HG03520 (cell line): Measurements from ENCODE around the gene FANCC.

Experiments used
- ATAC-seq: cut with Tn5 transposase; IDR thresholded peaks from one replicate; pipeline ENCODE4 v1.9.1; 2021; ENCODE audit warnings: mild to moderate bottlenecking, moderate library complexity; ENCODE audit not compliant: unreplicated experiment

Gene FANCC

DNA sequence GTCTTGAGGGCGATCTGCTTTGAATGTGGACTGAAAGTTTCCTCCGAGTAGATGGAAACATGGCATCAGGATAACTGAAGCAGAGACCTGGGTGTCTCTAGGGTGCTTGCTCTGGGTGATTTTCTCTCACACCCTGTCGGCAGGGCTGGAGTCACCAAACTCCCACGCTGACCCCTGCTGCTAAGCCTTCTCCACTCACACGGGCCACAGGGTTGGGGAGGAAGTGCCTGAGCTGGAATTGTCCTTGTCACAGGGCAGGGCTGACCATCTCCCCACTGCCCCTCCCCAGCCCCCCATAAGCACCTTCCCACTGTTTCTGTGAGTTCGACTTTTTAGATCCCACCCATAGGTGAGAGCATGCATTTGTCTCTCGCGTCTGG is 212.9 kb downstream of the FANCC start:
- ATAC-seq, result no peak

DNA sequence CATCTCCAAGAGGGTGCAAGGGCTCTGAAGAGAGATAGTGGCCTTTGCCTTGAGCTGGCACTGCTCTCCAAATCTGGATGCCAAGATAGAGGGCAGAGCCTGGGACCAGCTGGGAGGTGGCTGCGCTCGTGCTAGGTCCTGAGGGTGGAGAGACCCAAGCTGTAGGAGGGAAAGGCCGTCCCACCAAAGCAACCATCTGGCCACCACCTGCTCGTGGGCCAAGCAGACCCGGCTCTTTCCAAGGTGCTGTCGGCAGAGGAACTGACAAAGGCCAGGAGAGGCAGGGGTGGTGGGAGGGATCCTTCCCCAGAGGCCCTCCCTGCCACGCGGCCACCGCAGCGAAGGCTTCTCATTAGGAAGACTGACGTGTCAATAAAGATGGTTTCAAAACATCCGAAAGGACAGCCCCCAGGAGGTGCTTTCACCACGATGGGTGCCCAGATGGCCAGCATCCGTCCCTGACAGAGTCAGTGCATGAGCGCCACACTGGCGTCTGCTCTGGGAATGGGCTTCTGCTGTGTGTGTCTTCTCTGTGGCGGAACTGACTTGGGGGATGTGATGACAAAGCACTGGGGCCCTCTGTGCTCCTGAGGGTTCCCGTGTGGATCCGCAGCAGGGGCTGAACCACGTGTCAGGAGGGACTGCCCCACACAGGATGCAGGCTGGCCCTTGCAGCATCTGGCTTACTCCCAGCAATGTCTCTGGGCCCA is 213.5 kb downstream of the FANCC start:
- ATAC-seq, result no peak

DNA sequence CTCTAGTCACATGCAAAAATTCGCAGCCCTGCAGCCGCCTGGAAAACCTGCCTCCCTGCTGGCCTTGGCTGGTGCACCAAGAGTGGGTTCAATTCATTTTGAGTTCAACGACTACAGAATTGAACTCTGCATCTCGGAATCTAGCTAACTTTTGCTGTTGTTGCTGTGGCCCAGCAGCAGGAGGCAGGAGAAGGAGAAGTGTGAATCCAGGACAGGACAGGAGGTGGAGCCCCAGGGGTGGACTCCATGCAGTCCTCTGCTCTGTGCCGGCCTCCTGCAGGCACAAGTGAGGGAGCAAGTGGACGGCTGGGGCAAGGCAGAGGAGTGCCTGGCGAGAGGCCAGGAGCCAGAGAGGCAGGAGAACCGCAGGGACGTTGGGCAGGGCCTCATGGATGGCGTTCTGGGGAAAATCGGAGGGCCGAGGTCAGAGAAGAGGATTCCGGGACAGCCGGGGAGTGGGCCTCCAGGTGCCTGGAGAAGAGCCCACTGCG is 214.2 kb downstream of the FANCC start:
- ATAC-seq, result no peak

DNA sequence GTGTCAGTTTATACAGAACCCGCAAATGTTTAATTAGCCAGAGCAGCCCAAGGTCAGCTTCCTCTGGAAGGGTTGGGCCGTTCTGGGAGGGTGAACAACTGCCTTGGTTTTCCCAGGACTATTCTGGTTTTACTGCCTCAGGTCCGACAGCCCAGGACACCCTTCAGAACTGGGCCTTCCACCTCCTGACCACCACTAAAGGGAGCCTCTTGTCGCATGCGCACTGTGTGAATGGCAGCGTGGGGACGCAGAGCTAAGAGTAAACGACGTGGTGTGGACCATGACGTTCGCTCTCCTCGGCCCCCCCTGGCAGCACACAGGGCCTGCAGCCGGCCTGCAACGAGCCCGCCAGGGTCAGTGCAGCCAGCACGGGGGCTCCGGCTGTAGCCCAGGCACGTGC is 214.9 kb downstream of the FANCC start:
- ATAC-seq, result no peak

DNA sequence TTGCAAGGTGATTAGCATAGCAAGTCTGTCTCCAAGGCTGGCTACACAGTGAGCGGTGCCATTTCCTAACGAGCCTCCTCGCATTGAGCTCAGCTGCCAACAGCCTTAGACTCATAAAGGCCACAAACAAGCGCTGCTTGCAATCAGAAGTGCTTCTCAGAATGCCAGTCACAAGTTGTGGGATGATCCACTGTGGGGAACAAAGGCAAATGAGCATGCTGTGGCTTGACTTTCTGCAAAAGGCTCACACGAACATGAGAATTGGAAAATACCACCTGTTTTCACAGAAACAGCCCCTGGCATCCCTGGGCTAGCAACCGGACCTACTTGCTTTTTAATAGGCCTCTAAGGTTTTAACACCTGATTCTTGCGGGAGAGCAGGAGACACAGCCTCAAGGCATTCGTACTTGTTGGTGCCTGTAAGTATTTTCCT is 215.5 kb downstream of the FANCC start:
- no peak for ATAC-seq

DNA sequence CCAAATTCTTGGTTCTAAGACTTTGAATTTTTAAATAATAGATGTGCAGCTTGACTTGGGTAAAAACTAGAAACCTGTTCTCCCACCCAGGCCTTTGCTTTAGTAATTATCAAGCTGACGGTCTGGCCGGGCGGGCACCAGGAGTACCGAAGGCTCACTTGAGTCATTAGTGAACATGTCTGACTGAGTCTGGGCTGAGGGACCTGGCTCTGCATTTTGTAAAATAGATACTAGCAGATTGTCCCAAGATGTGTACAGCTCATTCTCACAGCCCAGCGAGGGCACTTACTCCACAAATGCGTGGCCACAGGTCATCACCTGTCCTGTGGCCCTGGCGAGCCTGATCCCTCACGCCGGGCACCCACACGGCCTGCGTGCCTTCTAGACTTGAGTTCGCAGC is 216.2 kb downstream of the FANCC start:
- ATAC-seq, result no peak

DNA sequence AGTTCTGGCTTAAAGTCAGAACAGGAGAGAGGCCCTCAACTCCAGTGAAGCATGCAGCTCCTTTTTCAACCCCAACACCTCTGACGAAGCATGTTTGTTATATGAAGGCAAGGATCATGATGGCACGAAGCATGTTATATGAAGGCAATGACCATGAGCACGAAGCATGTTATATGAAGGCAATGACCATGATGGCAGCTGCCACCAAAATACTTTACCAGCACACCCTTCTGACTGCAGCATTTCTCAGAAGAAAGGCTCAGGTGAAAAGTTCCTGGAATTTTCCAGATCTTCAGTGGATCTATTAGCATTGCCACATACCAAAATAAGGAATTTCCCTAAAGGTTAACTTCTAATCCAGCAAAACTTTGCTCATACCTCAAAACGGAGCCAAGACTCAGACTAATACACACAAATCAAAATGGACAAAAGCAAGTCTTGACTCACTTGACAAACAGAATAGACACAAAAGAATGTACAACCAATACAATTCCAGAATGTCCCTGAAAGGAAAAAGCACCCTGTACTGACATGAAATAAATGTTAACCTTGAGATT is 217.4 kb downstream of the FANCC start:
- no peak for ATAC-seq

DNA sequence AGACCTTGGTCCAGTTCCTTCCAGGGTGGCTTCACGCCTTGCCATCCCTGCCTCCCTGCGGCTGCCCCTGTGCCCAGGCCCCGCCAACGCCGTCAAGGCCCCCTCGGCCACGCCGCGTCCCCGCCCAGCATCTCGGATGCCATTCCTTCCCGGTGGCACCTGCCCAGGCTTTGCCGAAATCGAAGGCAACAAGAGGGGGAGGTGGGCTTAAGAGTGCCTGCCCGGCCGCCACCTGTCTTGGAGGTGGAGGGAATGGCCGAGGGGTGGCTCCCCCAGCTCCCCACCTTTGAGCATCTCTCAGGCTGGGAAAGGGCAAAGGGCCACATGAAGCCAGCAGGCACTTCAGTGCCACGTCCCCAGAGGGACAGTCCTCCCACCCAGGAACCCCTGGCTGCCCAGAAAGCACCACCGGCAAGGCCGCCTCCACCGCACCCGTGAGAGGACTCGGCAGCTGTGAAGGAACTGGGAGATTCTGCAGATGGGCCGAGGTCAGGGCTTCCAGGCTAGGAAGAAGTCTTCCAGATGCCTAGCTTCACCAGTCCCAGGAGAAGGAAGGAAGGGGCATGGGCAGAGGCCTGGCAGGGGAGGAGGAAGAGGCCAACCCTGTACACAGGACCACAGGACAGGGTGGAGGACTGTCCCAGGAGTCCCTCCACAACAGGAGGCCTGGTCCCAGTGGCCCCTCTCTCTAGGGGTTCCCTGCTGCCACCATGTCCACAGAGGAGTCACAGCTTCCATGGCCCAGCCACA is 218.0 kb downstream of the FANCC start:
- ATAC-seq, result no peak

DNA sequence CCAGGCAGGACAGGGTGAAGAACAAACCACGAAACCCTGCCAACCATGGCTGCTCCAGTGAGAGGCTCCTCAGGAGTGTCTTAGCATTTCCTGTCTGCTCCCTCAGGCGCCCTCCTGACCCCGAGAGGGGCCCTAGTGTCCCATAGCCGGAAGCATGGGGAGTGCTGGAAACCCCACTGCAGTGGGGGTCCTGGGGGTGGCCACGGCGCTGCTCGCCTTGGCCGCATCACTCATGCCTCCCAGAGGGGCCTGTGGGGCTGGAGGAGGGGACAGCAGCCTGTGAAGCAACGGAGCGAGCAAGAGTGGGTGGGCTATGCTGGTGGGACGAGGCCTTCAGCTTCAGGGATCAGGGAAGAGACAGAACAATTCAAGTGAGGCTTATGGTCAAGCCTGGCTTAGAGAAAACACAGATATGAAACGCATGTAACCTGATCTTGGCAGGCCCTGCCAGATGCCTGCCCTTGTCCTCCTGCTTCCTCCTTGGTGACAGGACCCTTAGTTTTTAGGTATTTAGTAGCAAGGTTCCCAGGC is 219.1 kb downstream of the FANCC start:
- ATAC-seq, result no peak

DNA sequence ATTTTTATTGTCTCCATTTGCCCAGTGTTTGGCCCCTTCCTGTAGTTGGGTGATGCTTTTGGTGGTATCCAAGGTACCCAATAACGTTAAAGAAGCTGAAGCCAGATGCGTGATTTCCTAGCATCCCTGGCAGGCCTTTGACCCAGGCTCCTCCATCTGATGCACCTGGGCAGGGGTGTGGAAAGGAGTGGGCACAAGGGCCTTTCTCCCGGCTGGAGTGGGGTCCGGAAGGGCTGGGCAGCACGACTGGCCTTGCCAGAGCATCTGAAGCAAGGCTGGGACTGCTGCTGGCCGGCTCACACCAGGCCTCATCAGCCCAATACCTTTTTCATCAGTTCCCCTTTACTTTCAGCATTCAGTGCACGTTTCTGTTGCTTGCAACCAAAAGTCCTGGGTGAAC is 220.2 kb downstream of the FANCC start:
- no peak for ATAC-seq

DNA sequence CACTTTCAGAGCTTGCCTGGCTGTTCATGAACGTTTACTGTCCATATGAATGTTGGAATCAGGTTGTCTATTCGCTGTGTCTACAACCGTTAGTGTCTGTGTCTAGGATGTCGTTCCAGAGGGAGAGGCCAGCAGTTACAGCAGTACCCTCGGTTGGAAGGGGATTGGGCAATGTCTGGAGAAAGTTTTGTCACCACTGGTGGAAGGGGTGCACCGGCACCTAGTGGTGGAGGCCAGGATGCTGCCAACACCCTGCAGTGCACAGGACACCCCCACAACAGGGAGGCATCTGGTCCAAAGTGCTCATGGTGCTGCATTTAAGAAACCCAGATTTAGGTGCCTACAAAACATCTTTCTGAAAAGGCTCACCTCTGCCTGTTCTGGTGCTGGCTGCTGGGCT is 220.7 kb downstream of the FANCC start:
- no peak for ATAC-seq

DNA sequence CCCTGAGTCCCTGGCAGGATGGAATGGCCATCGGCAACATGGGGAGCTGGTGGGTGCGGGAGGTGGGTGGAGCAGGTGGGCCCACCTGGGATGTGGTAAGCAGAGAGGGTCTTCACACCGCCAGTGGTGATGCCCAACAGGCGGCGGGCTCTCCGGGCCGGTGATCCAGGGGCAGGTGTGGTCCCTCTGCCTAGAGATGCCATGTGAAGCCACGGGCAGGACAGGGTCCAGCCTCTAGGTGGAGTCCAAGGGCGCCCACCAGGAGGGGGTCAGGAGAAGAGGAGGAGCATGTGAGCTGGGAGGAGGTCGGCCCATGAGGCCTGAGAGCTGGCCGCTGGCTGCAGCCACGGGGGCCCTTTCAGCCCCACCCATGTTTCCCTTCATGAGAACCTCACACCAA is 221.1 kb downstream of the FANCC start:
- no peak for ATAC-seq

DNA sequence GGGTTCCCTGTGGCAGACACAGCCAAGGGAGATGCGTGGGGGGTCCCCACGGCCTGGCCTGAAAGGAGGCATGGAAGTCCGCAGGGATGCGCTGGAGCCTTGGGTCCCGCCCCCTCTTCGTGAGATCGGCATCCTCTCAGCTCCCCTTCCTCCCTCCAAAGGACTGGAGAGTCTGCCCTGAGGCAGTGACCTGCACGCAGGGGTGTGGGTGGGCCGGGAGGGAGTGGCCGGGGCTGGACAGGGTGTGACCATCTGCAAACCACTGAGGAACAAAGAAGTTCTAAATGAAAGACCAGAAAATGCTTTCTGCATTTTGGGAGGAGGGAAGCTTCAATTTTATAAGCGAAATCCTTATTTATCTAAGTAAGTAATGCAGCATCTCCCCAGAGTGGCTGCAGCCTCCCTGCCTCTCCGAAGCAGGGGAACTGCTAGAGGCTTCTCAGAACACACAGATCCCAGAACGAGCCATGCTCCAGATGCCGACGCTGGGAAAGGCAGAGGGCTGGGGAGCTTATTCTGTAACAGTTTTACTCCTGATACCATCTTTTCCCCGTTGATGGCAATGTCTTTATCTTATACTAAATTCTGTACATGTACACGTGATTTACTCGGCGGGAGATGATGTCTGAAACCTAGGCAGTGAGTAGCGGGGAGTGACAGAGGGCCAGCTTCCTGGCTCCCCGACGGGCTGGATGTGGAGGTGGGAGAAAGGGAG is 221.7 kb downstream of the FANCC start:
- no peak for ATAC-seq

DNA sequence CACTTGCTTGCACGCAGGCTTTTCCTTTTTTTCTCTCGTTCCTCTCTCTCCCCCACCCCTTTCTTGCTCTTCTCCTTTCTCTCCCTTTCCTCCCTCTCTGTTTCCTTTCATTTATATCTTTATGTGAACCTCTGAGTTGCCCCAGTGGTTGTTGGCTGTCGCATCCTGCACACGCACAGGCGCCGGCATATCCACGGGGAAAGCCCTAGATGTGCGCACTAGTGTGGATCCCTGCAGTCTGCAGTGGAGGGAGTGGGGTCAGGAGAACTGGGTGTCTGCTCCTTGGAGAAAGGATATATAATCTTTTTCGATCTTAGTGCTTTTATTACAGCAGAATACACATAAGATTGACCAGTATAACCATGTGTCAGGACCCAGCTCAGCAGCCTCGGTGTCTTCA is 223.5 kb downstream of the FANCC start:
- no peak for ATAC-seq

DNA sequence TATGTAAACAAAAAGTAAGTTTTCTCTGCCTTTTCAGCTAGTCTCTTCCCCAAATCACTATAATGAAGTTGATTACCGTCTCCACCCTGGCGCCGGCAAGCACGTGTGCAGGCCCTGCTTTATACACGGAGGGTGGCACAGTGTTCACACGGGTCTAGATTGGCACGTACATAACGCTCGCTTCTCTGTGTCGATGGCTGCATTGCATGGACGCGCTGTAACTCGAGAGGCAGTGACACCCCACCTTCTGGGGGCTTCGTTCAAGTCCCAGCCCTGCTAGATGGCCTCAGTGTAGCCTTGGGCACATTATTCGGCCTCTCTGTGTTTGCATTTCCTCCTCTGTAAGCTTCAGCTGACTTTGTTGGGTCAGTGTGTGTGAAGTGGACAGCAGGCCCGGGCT is 223.9 kb downstream of the FANCC start:
- ATAC-seq, result no peak

DNA sequence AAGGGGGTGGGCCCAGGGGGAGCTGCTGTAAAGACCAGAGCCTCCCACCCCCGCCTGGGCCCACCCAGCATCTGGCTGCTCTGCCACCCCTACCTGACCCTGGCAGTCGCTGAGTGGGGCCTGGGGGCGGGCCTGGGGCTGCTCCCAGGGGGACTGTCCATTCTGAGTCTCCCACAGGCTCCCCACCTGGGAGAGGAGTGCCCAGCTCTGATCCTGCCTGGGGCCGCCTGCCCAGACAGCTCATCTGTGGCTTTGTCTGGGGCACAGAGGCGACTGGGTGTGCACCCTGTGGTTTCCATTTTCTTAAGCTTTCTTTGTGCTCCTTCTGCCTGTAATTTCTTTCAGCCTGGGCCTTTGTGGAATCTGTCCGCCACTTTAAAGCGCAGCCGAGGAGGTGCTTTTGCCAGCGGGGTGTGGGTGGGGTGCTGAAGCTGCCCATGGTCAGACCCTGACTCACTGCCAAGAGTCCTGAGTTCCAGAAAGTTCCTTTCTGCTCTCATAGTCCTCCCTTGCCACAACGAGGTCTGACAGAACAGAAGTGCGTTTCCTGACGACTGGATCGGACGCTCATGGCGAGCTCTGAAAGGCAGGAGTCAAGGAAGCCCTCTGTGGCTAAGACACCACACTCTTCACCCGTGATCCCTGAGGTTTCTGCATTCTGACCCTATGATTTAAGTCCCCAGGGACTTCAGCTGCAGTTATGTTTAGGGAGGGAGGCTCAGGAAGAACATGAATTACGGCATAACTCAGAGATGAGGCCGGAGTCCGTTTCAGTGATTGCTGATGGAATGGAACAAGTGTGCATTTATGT is 225.0 kb downstream of the FANCC start:
- ATAC-seq, result no peak

DNA sequence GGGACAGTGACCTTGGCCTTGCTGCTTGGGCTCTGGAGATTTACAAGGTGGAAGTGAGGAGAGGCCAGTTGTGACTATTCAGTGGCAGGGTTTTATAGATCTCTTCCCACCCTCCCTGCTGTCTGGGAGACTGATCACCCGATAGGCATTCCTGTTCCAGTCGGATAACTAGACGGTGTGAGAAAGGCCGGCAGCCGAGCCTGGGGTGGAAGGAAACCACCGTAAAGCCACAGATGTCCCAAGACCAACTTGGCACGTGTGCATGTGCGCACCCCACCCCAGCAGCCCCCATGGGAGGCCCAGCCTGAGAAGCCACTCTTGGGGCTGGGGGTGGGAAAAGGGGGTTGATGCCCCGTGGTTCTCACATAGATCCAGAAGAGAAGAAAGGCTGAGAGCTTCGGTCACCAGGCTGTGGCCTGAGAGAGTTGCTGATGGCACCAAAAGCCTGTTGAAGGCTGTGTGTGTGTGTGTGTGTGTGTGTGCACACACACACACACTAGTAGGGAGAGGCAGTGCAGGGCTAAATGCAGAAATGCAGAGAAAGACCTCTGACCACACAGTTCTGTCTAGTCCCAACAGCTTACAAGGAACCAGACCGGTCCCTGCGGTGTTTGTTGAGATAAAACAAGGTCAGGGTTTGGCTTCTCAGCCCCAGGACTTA is 225.8 kb downstream of the FANCC start:
- no peak for ATAC-seq

DNA sequence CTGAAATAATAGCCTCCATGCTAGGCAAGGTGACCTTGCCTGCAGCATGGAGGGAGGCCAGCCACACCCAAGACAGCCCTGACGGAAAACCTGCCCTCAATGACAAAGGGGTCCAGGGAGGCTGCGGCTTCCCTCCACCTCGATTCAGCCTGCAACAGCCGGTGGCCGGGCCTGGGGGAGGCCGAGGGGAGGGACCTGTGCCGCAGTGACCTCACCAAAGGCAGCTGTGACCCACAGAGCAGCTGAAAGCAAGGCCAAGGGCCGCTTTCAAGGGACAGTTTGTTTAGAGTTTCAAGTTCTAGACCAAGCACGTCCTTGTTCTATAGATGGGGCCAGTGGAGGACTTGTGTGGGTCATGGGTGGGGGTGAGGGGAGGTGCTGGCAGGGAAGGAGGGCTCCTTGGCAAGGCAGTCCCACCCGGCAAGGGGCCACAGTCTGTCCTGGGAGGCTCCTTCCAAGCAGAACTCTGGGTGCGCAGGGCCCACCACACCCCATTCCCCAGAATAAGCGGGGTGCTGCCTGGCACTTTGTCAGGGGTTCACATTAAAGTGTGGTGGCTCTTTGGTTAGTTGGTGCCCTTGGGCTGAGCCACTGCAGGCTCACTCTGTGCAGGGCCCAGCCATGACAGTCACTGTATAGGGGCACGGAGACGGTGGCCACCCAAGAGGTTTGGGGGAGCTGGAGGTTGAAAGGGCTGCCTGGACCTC is 226.5 kb downstream of the FANCC start:
- ATAC-seq, result no peak
